ENCODE measurements around the gene RDH8. TPM values are rescaled to one million over a fixed set of nuclear protein-coding genes. Genes with fewer than 3 reads are reported as not detected.

The RDH8 gene
- total and polyA plus RNA-seq, 10 of the 15 experiments (the other 5 are each of a cell fraction or from before 2014, with no cell fraction given) = 0.04 to 0.58 (median 0.05) TPM; not detected in 7

DNA sequence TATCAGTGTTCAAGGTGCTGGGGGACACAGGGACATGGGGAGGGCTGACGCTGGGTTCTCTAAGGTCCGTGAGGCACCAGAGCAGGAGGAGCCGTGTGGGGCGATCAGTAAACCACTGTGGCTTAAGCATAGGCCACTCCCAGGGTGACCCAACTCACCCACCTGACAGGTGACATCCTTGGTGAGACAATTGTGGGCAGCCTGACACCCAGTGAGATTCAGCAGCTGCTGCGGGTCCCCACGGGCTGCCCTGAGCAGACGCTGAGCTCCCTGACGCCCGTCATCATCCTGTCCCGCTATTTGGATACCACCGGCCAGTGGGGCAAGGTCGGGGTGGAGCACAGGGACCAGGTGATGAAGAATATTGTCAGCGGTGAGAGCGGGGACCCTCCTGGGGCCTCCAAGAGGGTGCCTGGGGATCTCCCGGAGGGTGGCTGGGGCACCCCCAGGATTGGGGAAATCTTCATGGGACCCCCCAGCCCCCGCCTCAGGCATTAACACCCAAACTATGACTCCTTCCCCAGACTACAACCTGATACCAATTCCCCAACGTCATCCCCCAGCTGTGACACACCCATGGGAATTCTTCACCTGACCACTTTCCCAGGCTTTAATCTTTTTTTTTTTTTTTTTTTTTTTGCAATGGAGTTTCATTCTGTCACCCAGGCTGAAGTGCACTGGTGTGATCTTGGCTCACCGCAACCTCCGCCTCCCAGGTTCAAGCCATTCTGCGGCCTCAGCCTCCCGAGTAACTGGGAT is 39.5 kb downstream of the RDH8 start (continued):
- TF ChIP-seq SKIL (IDR thresholded peaks at IDR 0.05; ENCODE audit: low read depth, poor library complexity, severe bottlenecking) = no peak
- TF ChIP-seq TCF12 (IDR thresholded peaks at IDR 0.05; ENCODE audit: low read depth, low read length) = 0 out of 2 replicates have a peak, but pooled peaks have one; percentile 43
- no peak for TF ChIP-seq SMARCA5 (IDR thresholded peaks at IDR 0.05)

DNA sequence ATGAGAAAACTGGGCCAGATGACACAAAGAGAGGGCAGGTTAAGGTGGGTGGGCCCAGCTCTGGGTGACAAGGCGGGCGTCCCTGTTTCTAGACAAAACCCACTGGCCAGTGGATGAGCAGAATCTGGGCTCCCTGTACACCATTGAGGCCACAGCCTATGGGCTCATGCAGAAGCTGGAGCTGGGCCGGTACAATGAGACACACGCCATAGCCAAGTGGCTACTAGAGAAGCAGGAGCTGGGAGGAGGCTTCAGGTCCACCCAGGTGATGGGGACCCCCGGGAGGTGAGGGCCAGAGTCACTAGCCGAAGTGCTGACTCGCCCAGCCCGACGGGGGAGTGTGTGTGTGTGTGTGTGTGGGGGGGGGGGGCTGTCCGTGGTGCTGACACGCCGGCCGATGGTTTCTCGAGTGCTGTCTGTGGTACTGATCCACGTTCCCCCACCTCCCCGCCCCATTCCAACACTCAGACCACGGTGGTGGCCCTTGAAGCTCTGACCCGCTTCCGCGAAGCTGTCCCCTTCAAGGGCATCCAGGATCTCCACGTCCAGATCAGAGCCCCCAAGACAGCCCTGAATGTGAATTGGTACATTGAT is 48.5 kb downstream of the RDH8 start:
- Histone ChIP-seq H3K4me3 (no peak overlapping the region), H3K79me2 (ENCODE audit: control insufficient read depth, insufficient read depth, low read length) (no peaks in the 10 kb centered on the region), H3K36me3 (ENCODE audit: control insufficient read depth in 2 of 2, insufficient read depth in 2 of 2, low read length in 1 of 2) (no peaks in the 10 kb centered on the region), H3K9me3 (replicated peaks; ENCODE audit: control insufficient read depth, insufficient read depth, low read length) (no peaks in the 10 kb centered on the region), H3K27me3 (replicated peaks in 1 of 2; ENCODE audit: control insufficient read depth in 2 of 2, insufficient read depth in 2 of 2, low read length in 1 of 2) (no peaks in the 10 kb centered on the region; a peak in 1 of 4 replicates), H2AFZ (ENCODE audit: control insufficient read depth, low read depth, low read length) (no peak overlapping the region), H3K4me1 (ENCODE audit: control insufficient read depth, insufficient read depth, low read length) (no peaks in the 10 kb centered on the region), H3K27ac (ENCODE audit: control insufficient read depth, insufficient read depth) (no peak overlapping the region), H3K4me2 (ENCODE audit: control insufficient read depth, insufficient read depth) (no peak overlapping the region), H3K9ac (ENCODE audit: control insufficient read depth, insufficient read depth, low read length) (no peak overlapping the region), H4K20me1 (ENCODE audit: control insufficient read depth, insufficient read depth) (no peaks in the 10 kb centered on the region)
- intact Hi-C loops (cut with micrococcal nuclease; ENCODE audit: unreplicated experiment) (no loop called here), in situ Hi-C loops (cut with MboI) (no loop called here)
- ATAC-seq = no peak
- no TSS peak for BruUV-seq (replicated peaks)
- no peak for DNase-seq (ENCODE audit: low read depth, low spot score)
- peak; percentile 84 for TF ChIP-seq REST (IDR thresholded peaks at IDR 0.05; ENCODE audit: low read depth, low read length)
- TF ChIP-seq ZNF207 (IDR thresholded peaks at IDR 0.05; ENCODE audit: borderline replicate concordance) = no peak
- SMC1A ChIA-PET (ENCODE audit: uncharacterized antibody, unreplicated experiment) = interaction anchor here (0.8 kb wide), 1 partner anchor 21 kb away, joined by 4 read pairs; no protein-coding TSS in a partner anchor
- RAD21 ChIA-PET (ENCODE audit: unreplicated experiment) = interaction anchor here (0.7 kb wide), 1 partner anchor 471 kb away, joined by 3 read pairs; no protein-coding TSS in a partner anchor
- no peak for FAIRE-seq
- WGBS (ENCODE audit: insufficient coverage, insufficient replicate concordance, low lambda C conversion rate, missing lambda C conversion rate) = 41% methylated on average over 16 of the region's 21 CpGs
- POLR2A ChIA-PET = no interaction called here
- CTCF ChIA-PET = interaction anchor here (0.6 to 1.6 kb wide), 2 partner anchors 32 to 78 kb away, joined by 3 to 4 read pairs; no protein-coding TSS in a partner anchor

Measured in GM12878 (cell line).